ENCODE results near the gene NAMPT. TPM values are rescaled to one million over a fixed set of nuclear protein-coding genes. Genes with fewer than 3 reads are reported as not detected.

The NAMPT gene
- total RNA-seq, 4 donors from 2014 or later: 107 to 199 (median 159) TPM

DNA sequence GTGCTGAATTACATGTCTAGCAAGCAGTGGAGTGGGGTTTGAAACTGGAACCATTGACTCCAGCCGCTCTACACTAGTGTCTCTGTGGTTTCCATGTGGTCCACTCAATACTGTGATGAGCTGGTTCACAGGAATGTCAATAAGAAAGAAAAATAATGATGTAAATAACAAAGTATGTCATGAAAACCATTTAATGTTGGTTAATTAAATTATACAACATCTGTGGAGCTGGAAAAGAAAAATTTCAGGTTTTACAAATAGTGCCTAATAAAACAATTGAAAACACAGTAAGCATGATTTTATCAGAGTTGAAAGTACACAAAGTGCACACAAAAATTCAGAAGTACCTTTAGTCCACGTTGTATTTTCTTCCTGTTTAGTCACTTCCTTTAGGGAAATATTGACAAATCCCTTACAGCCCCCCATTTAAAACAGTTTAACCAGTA, 28.7 kb upstream of the NAMPT start:
- no peaks in the 10 kb centered on the region for H3K36me3 ChIP-seq
- H3K9me3 ChIP-seq: no peaks in the 10 kb centered on the region
- in situ Hi-C loops (cut with MboI; ENCODE audit: low sequenced_read_pairs in 4 of 4) (no loop called here), intact Hi-C loops (cut with DNase I; ENCODE audit: low total_unique reads) (no loop called here)
- TF ChIP-seq, protein P1, sequence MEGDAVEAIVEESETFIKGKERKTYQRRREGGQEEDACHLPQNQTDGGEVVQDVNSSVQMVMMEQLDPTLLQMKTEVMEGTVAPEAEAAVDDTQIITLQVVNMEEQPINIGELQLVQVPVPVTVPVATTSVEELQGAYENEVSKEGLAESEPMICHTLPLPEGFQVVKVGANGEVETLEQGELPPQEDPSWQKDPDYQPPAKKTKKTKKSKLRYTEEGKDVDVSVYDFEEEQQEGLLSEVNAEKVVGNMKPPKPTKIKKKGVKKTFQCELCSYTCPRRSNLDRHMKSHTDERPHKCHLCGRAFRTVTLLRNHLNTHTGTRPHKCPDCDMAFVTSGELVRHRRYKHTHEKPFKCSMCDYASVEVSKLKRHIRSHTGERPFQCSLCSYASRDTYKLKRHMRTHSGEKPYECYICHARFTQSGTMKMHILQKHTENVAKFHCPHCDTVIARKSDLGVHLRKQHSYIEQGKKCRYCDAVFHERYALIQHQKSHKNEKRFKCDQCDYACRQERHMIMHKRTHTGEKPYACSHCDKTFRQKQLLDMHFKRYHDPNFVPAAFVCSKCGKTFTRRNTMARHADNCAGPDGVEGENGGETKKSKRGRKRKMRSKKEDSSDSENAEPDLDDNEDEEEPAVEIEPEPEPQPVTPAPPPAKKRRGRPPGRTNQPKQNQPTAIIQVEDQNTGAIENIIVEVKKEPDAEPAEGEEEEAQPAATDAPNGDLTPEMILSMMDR (IDR thresholded peaks at IDR 0.05 in 4 of 5, conservative IDR thresholded peaks at IDR 0.05 in 1 of 5): no peak
- no peak for TF ChIP-seq POLR2A (IDR thresholded peaks at IDR 0.05)
- no peaks in the 10 kb centered on the region for H3K27me3 ChIP-seq
- H3K4me1 ChIP-seq: no peaks in the 10 kb centered on the region
- no peak overlapping the region for H3K27ac ChIP-seq
- ATAC-seq: no peak
- no peak for DNase-seq
- H3K4me3 ChIP-seq: no peak overlapping the region

DNA sequence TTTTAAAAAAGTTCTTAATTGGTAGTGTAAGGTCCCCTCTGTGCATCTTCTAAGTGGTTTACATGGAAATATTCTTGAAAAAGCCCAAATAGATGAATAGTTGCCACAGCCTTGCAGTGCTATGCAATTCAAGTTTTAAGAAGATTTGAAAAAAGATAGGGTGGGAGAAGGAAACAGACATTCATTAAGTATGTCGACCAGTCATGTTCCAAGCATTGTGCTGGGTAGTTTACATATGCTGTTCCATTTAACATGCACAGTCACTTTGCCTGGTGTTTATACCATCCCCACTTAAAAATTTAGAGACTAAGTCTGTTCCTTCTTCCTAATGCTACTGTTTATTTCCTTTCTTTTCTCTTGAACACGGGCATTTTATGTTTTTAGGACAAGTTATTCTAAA, 28.1 kb upstream of the NAMPT start:
- intact Hi-C loops (cut with DNase I; ENCODE audit: low total_unique reads): no loop called here
- in situ Hi-C loops (cut with MboI; ENCODE audit: low sequenced_read_pairs in 4 of 4): no loop called here

DNA sequence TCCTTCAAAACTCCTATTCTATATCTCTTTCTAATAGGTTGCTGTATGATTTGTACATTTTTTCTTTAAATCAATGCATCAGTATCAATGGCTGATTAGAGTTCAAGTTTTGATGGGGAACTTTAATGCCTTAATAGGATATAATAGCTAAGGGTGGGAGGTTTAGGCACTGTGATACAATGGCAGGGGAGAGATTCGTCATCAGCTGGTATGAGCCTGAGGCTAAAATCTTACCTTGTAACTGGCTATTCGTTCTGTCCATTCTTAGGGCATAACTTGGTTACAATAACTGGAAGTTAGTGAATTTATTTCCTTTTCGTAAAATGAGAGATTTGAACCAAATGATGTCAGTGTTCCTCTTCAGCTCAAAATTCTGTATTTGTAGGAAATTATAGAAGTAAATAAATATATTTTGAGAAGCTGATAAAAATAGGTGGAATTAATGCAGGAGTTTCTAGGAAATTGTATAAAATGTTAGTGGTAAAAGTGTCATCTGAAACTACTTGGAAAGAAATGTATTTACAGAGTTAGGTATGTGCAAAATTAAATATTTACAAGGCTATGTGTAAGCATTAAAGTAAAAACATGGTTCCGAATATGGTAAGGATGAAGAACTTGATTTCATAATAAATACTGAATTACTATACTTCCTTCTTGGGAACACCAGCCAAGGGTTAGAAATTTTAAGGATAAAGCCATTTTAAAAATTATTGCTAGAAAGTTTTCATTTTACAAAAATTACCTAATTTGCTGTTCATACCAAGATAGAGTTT, 27.5 kb upstream of the NAMPT start:
- H3K4me3 ChIP-seq: no peak overlapping the region
- H3K27ac ChIP-seq: no peak overlapping the region
- no peaks in the 10 kb centered on the region for H3K27me3 ChIP-seq
- no peak for ATAC-seq
- no peaks in the 10 kb centered on the region for H3K9me3 ChIP-seq
- no peaks in the 10 kb centered on the region for H3K4me1 ChIP-seq
- no peak for DNase-seq
- TF ChIP-seq, protein P1 (IDR thresholded peaks at IDR 0.05 in 4 of 5, conservative IDR thresholded peaks at IDR 0.05 in 1 of 5): no peak
- no peak for TF ChIP-seq POLR2A (IDR thresholded peaks at IDR 0.05)
- intact Hi-C loops (cut with DNase I; ENCODE audit: low total_unique reads) (no loop called here), in situ Hi-C loops (cut with MboI; ENCODE audit: low sequenced_read_pairs in 4 of 4) (no loop called here)
- H3K36me3 ChIP-seq: no peaks in the 10 kb centered on the region

More for the DNA sequence above, 28.1 kb upstream of the NAMPT start:
- Histone ChIP-seq H3K4me1 (no peaks in the 10 kb centered on the region), H3K4me3 (no peak overlapping the region), H3K27me3 (no peaks in the 10 kb centered on the region), H3K36me3 (no peaks in the 10 kb centered on the region), H3K27ac (no peak overlapping the region), H3K9me3 (no peaks in the 10 kb centered on the region)
- ATAC-seq: no peak
- no peak for TF ChIP-seq POLR2A (IDR thresholded peaks at IDR 0.05)
- TF ChIP-seq, protein P1 (IDR thresholded peaks at IDR 0.05 in 4 of 5, conservative IDR thresholded peaks at IDR 0.05 in 1 of 5): no peak
- DNase-seq: no peak

DNA sequence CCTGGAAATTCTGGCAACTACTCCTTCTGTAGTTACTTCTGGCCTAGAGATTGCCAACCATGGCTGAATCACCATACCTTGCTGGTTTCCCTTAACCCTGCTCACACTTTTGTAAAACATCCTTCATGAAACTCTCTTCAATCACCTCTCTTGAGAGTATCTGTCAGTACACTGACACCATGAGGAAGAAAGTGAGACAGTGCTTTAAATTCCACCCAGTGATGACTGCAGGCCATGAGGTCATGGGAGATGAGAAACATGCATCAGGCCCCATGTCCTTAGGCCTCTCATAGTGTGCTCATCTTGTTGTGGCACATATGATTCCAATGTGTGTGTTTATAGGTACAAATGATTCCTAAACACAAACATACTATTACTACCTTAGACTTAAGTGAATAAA, 24.6 kb upstream of the NAMPT start:
- Histone ChIP-seq H3K4me3 (no peak overlapping the region), H3K4me1 (no peaks in the 10 kb centered on the region), H3K27me3 (no peaks in the 10 kb centered on the region), H3K36me3 (no peaks in the 10 kb centered on the region), H3K27ac (no peak overlapping the region), H3K9me3 (no peaks in the 10 kb centered on the region)
- intact Hi-C loops (cut with DNase I; ENCODE audit: low total_unique reads) (no loop called here), in situ Hi-C loops (cut with MboI; ENCODE audit: low sequenced_read_pairs in 4 of 4) (no loop called here)
- DNase-seq (no peak), ATAC-seq (no peak)
- TF ChIP-seq POLR2A (IDR thresholded peaks at IDR 0.05): no peak
- TF ChIP-seq, protein P1 (IDR thresholded peaks at IDR 0.05 in 4 of 5, conservative IDR thresholded peaks at IDR 0.05 in 1 of 5): no peak

Data from gastrocnemius medialis (tissue), 4 donors.